ENCODE measurements around the gene PTPRN2. TPM values are rescaled to one million over a fixed set of nuclear protein-coding genes. Genes with fewer than 3 reads are reported as not detected.

The PTPRN2 gene
- total and polyA plus RNA-seq, 2 of the 8 experiments (the other 6 are each of a cell fraction or from before 2014, with no cell fraction given): 2.6 to 4.5 TPM

- H4K5ac ChIP-seq (ENCODE audit: insufficient read length, low read depth, low read length): no peak overlapping the region
- no peak for DNase-seq (ENCODE audit: low read depth in 1 of 2, low spot score in 2 of 2)
- no peak for FAIRE-seq
- no peak overlapping the region for H3K9ac ChIP-seq (replicated peaks in 1 of 4; ENCODE audit: extremely low read depth in 1 of 4, low read depth in 3 of 4, low read length in 3 of 4)
- H3K36me3 ChIP-seq (ENCODE audit: control insufficient read depth in 2 of 4, insufficient read depth in 4 of 4, low read length in 3 of 4): peaks cover 0 to 2% (median 0%) of the 10 kb centered on the region in 4 experiments; a peak in 1 of 8 replicates
- no peak overlapping the region for H4K8ac ChIP-seq (ENCODE audit: extremely low read depth, insufficient read depth, low read length)
- H3K79me2 ChIP-seq (ENCODE audit: control insufficient read depth in 1 of 2, insufficient read depth in 2 of 2, low read length in 2 of 2): no peaks in the 10 kb centered on the region
- H3K56ac ChIP-seq (replicated peaks; ENCODE audit: insufficient read length, low read depth, low read length): no peak overlapping the region
- CTCF ChIA-PET (ENCODE audit: partially characterized antibody): no interaction called here
- no peak overlapping the region for H4K91ac ChIP-seq (replicated peaks; ENCODE audit: insufficient read length, low read length)
- H2BK12ac ChIP-seq (ENCODE audit: low read depth, low read length): no peak overlapping the region
- POLR2A ChIA-PET (ENCODE audit: partially characterized antibody): interaction anchor here (1.6 kb wide), 1 partner anchor 265 kb away, joined by 3 read pairs; the partner anchor contains the start of gene DYNC2I1
- 90% methylated on average over 15 of the region's 15 CpGs; no CpG with 5 or more reads in 1 of the 2 experiments for WGBS, 2 experiments (ENCODE audit: extremely low coverage in 1 of 2, insufficient coverage in 1 of 2, insufficient read length in 1 of 2, insufficient replicate concordance in 2 of 2, low coverage in 1 of 2, low lambda C conversion rate in 2 of 2, missing lambda C conversion rate in 1 of 2)
- H3K27ac ChIP-seq (ENCODE audit: low read depth, low read length): no peak overlapping the region
- H4K20me1 ChIP-seq (replicated peaks in 1 of 2; ENCODE audit: control insufficient read depth in 1 of 2, insufficient read depth in 2 of 2, low read length in 2 of 2): peaks cover 3 to 8% of the 10 kb centered on the region in 2 experiments
- no peak overlapping the region for H2BK20ac ChIP-seq (ENCODE audit: low read length)
- H3K79me1 ChIP-seq (ENCODE audit: low read depth, low read length): no peaks in the 10 kb centered on the region
- peaks cover 14% of the 10 kb centered on the region; the same call in 1 of the 2 replicates for H3K23me2 ChIP-seq (ENCODE audit: low read depth, low read length)
- H3K18ac ChIP-seq (ENCODE audit: extremely low read depth, low read length): no peak overlapping the region
- no peak overlapping the region for H2AK5ac ChIP-seq (ENCODE audit: low read depth, low read length)
- peaks cover 0 to 8% (median 4%) of the 10 kb centered on the region in 4 experiments; a peak in 5 of 7 replicates for H3K4me1 ChIP-seq (replicated peaks in 1 of 4; ENCODE audit: control insufficient read depth in 3 of 4, insufficient read depth in 4 of 4, low read length in 3 of 4)
- H3K4me2 ChIP-seq (ENCODE audit: insufficient read depth in 1 of 2, low read depth in 2 of 2, low read length in 2 of 2): no peak overlapping the region
- no peak overlapping the region for H2BK15ac ChIP-seq (ENCODE audit: low read length)
- no peak overlapping the region for H2BK120ac ChIP-seq (replicated peaks; ENCODE audit: low read depth, low read length)
- no peak for TF ChIP-seq E2F6 (IDR thresholded peaks at IDR 0.05)
- TF ChIP-seq TBP (IDR thresholded peaks at IDR 0.05; ENCODE audit: low read depth, low read length): no peak
- no peak for TF ChIP-seq EGR1 (IDR thresholded peaks at IDR 0.05; ENCODE audit: borderline replicate concordance, low read depth, low read length)
- no peak for TF ChIP-seq HDAC6 (IDR thresholded peaks at IDR 0.05; ENCODE audit: low read depth, low read length)
- no peak for TF ChIP-seq CEBPB (IDR thresholded peaks at IDR 0.05; ENCODE audit: low read depth, low read length)
- no peak for TF ChIP-seq CREB1 (IDR thresholded peaks at IDR 0.05)
- TF ChIP-seq GABPA (IDR thresholded peaks at IDR 0.05; ENCODE audit: borderline replicate concordance, insufficient read depth, low read length): no peak
- no peak for TF ChIP-seq FOSL1 (IDR thresholded peaks at IDR 0.05; ENCODE audit: insufficient read depth, low read depth, low read length)
- H3K4me3 ChIP-seq (ENCODE audit: extremely low read depth in 1 of 4, insufficient read depth in 2 of 4, low read depth in 3 of 4, low read length in 4 of 4): no peak overlapping the region
- no peak overlapping the region for H3K23ac ChIP-seq (ENCODE audit: insufficient read length)
- no peak overlapping the region for H2BK5ac ChIP-seq (ENCODE audit: low read depth, low read length)
- no peak overlapping the region for H2AFZ ChIP-seq (ENCODE audit: low read length)
- H3K14ac ChIP-seq (ENCODE audit: insufficient read length): no peak overlapping the region
- H3K27me3 ChIP-seq (replicated peaks in 1 of 4; ENCODE audit: control insufficient read depth in 3 of 4, extremely low read depth in 1 of 4, insufficient read depth in 3 of 4, low read length in 3 of 4): peaks cover 32 to 53% (median 49%) of the 10 kb centered on the region in 4 experiments
- H3K4ac ChIP-seq (replicated peaks; ENCODE audit: insufficient read length, low read depth, low read length): no peak overlapping the region
- peaks cover 8 to 11% of the 10 kb centered on the region in 2 experiments; a peak in 3 of 4 replicates for H3K9me3 ChIP-seq (ENCODE audit: insufficient read depth in 2 of 2, low read depth in 1 of 2, low read length in 1 of 2)
Observed at GRCh38 chr7:158591944-158592343, 4.3 kb upstream of the PTPRN2 start.

Measured in H1 (cell line).